Coronary artery (tissue), 2 donors: ENCODE data around the gene ZIC3.
"Not testable (repeated sequence)": the region's sequence is repeated elsewhere in the genome, so short reads cannot be mapped to it uniquely, and the experiment has no call there.

Source experiments
- DNase-seq: peaks from one replicate; pipeline ENCODE4 v3.0.0-alpha.2; 2017; ENCODE audit warnings: low spot score
- H3K27ac ChIP-seq, 2 donors: fragments of 200-600 bp; sonication (generic); one replicate each; pipeline ENCODE4 v1.5.1; 2016 to 2019
- H3K4me3 ChIP-seq: fragments of 200-600 bp; sonication (generic); 2 replicates; pipeline ENCODE4 v1.5.1; 2016; ENCODE audit warnings: mild to moderate bottlenecking, moderate library complexity
- TF ChIP-seq, protein P1 (sequence below): fragments of 200-600 bp; sonication (generic); IDR thresholded peaks from one replicate; pipeline ENCODE4 v1.5.1; 2019; ENCODE audit warnings: antibody characterized with exemption

ZIC3 gene

DNA sequence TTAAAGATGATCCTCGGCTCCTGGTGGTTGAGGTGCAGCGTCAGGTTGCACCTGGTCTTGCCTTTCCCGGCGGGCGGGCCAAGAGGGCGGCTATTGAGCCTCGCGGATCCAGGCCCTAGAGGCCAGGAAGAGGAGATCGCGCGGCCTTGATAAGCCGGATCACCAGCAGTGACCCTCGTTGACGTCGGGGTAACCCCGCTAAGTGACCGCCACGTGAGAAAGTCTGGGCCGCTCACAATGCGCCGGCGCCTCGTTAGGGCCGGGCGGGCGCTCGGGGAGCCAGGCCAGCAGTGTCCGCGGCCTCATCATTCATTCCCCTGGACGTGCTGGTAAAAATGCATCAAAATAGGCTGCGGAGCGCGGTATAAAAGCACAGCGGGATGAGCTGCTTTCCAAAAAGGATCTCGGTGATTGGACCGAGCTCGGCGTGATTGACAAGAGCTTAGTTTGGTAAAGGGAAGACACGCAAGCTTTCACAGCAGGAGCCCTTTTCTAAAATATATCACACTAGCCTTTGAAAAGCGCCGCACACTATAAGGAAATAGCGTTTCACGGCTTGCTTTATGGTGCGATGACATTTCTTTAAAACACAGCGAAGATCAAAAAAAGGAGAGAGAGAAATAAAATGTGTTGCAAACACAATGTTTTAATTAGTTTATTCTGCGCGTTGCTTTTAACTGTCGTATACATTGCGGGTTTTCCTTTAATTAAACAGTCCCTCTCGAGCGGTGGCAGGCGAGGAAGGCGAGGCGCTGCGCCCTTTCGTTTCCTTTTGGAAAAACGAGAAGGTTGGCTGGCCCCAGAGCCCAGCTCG lies 15.9 kb upstream of the ZIC3 start:
- Histone ChIP-seq H3K27ac (no peak overlapping the region), H3K4me3 (peak overlapping the region; percentile 47)
- TF ChIP-seq, protein P1, sequence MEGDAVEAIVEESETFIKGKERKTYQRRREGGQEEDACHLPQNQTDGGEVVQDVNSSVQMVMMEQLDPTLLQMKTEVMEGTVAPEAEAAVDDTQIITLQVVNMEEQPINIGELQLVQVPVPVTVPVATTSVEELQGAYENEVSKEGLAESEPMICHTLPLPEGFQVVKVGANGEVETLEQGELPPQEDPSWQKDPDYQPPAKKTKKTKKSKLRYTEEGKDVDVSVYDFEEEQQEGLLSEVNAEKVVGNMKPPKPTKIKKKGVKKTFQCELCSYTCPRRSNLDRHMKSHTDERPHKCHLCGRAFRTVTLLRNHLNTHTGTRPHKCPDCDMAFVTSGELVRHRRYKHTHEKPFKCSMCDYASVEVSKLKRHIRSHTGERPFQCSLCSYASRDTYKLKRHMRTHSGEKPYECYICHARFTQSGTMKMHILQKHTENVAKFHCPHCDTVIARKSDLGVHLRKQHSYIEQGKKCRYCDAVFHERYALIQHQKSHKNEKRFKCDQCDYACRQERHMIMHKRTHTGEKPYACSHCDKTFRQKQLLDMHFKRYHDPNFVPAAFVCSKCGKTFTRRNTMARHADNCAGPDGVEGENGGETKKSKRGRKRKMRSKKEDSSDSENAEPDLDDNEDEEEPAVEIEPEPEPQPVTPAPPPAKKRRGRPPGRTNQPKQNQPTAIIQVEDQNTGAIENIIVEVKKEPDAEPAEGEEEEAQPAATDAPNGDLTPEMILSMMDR, result no peak
- no peak for DNase-seq

DNA sequence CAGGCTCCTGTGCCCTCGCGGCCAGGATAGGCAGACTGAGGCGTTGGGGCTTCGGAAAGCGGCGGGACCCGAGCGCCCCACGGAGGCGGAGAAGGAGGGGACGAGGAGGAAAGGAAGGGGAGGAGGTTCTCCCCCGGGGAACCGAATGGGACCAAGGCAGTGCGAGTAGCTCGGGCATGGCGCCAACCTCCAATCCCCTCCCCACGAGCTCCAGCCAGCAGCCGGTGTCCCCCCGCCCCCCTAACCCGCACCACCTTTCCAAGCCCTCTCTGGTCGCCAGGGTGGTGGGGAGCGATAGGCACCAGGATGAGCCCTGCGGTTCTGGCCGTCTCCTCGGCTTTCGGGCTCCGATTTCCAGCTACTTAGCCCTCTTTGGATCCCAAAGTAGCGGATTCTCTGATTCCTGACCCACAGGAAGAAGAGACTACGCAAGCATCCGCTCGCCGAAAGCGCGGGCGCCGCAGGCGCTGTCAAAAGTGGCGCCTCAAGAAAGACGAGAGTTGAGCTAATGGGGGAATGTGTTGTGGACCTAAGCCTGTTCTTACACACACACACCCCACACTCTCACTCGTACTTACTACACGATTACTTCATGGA lies 15.2 kb upstream of the ZIC3 start:
- no peak overlapping the region for H3K27ac ChIP-seq
- no peak for DNase-seq
- H3K4me3 ChIP-seq, result peak overlapping the region; percentile 47
- TF ChIP-seq, protein P1, result no peak

DNA sequence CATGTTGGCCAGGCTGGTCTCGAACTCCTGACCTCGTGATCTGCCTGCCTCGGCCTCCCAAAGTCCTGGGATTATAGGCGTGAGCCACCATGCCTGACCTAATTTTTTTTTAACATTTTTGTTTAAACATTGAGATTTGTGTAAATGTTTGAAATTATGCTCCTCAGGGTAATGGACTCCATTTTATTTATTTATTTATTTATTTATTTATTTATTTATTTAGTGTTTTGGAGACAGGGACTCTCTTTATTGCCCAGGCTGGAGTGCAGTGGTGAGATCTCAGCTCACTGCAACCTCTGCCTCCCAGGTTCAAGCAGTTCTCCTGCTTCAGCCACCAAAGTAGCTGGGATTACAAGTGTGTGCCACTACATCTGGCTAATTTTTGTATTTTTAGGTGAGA lies 13.8 kb upstream of the ZIC3 start:
- not testable (repeated sequence) for DNase-seq

DNA sequence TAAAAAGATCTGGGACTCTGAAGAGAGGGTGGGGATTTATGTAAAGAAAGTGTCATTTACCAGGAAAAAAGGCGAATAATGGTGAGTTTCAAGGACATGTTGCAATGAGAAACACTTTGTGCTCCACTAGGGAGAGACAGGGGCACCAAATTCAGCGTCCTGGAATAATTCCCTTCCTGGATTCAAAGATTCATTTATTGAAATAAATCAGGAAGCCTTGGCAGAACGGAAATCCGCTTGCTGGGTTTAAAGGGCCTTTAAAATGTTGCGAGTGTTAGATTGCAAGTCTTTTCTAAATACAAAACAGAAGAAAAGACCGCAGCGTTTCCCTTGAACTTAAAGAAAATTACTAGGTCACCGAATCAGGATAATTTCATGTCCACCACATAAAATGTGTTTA lies 3.8 kb upstream of the ZIC3 start:
- H3K4me3 ChIP-seq, result no peak overlapping the region
- no peak for DNase-seq
- TF ChIP-seq, protein P1, result no peak

More for the DNA sequence above, 13.8 kb upstream of the ZIC3 start:
- not testable (repeated sequence) for H3K27ac ChIP-seq, H3K4me3 ChIP-seq

DNA sequence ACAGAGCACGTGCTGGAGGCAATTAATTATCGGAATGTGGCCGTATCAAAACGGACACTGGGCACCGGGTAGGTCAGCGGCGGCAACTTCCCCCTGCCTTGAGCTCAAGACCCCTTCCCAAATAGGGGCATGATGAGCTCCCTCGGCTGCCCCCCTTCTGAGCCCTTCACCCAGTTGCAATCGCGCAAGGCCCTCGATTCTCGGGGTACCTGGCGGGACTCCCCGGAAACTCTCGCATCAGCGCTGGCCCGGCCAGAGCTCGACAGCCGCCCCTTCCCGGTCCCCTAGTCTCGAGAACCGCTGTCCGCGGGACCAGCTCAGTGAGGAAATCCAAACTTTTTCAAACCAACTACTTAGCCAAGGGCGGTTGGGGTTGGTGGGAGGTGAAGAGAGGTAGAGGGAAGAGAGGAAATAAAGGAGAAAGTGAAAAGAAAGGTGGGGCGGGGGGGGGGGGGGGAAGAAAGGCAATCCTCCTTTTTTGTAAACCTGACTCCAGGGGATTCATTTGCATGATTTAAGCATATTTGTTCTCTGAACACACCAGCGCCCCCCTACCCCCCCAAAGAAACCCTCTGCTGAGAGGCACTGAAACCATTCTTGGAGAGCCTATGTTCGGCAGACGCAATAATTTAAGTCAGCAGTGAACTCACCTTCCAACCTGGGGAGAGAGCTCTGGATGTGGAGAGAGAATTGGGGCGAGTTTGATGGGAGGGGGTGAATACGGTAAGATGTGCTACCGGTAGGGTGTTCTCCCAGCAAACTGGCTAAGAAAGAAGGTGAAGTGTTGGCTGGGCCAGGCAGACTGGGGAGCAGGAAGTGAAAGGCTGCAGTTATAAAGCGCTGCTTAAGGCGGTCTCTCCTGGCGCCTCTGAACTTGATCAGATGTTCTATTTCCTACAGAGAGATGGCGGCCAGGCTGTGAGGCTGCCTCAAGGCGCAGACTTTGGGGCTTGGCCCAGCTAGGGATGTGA lies 2.0 kb upstream of the ZIC3 start:
- H3K4me3 ChIP-seq, result no peak overlapping the region
- no peak for DNase-seq
- no peak overlapping the region for H3K27ac ChIP-seq
- TF ChIP-seq, protein P1, result no peak

More for the DNA sequence above, 3.8 kb upstream of the ZIC3 start:
- H3K27ac ChIP-seq, result no peak overlapping the region

DNA sequence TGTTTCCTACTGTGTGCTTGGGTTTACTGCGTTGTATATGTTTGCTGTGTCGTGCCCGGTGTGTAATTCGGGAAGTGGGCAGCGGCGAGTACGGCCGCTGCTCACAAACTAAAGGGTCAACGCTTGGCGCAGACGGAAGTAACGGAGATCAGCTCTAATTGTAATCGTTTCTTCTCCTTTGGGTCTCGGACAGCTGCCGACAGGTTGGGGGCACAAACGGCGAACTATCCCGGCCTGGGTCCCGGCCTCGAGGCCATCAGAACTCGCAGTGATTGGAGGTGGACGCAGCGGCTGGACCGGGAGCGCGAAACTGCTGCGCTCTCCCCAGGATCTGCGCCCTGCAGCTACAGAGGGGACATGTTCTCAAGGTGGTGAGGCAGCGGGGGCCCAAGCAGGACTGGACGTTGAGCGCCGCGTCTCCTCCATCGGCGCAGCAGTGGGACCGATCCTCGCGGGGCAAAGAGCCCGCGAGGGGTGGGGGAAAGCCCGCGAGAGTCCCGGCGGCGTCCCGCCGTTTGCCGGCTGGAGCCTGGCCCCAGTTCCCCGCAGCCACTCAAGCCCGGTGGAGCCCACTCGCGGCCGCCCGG lies 516 bp upstream of the ZIC3 start:
- DNase-seq, result no peak
- Histone ChIP-seq H3K27ac (no peak overlapping the region), H3K4me3 (peak overlapping the region; percentile 77)
- TF ChIP-seq, protein P1, result no peak
